A673 (cell line): ENCODE results near the gene NEURL1B. TPM values are rescaled to one million over a fixed set of nuclear protein-coding genes. Genes with fewer than 3 reads are reported as not detected.

ENCODE experiments used
- BruUV-seq: library from RNA; stranded (reverse); fragments of 400-500 nt; replicated peaks from 2 replicates; lab custom pipeline; 2021; lab: Mats Ljungman, UMichigan
- CTCF ChIA-PET: fragments of 300-600 bp; sonication (Branson Sonifier 250); formaldehyde crosslinking; loops from one replicate; lab custom pipeline; 2022; ENCODE audit warnings: antibody characterized with exemption; lab: Charles Lee
- POLR2A ChIA-PET: fragments of 300-600 bp; sonication (Branson Sonifier 250); formaldehyde crosslinking; loops from one replicate; lab custom pipeline; 2022; ENCODE audit warnings: antibody characterized with exemption; ENCODE audit not compliant: low non-redundant PET; lab: Charles Lee
- DNase-seq: peaks from one replicate; pipeline ENCODE4 v3.0.0-alpha.2; 2015; ENCODE audit warnings: low spot score
- H3K27ac ChIP-seq: fragments of 200-600 bp; sonication (generic); 2 replicates; pipeline ENCODE4 v1.5.1; 2016; ENCODE audit warnings: mixed run types, low read depth, mild to moderate bottlenecking, mixed read lengths, antibody characterized with exemption, low read length; ENCODE audit not compliant: poor library complexity, severe bottlenecking
- H3K27me3 ChIP-seq: fragments of 200-600 bp; sonication (generic); replicated peaks from 2 replicates; pipeline ENCODE4 v1.6.1; 2017; ENCODE audit warnings: mixed run types, low read depth, mild to moderate bottlenecking, mixed read lengths, antibody characterized with exemption, low read length; ENCODE audit not compliant: insufficient read depth, poor library complexity
- H3K36me3 ChIP-seq: fragments of 200-600 bp; sonication (generic); 2 replicates; pipeline ENCODE4 v1.6.1; 2016; ENCODE audit warnings: mixed run types, mild to moderate bottlenecking, mixed read lengths, antibody characterized with exemption, low read length; ENCODE audit not compliant: insufficient read depth, poor library complexity, severe bottlenecking
- H3K4me1 ChIP-seq: fragments of 200-600 bp; sonication (generic); 2 replicates; pipeline ENCODE4 v1.6.1; 2017; ENCODE audit warnings: mixed run types, mild to moderate bottlenecking, mixed read lengths, antibody characterized with exemption, low read length; ENCODE audit not compliant: insufficient read depth, poor library complexity, severe bottlenecking
- H3K4me3 ChIP-seq: fragments of 200-600 bp; sonication (generic); 2 replicates; pipeline ENCODE4 v1.5.1; 2016; ENCODE audit warnings: low read depth, mixed run types, mild to moderate bottlenecking, mixed read lengths, low read length; ENCODE audit not compliant: poor library complexity, severe bottlenecking
- H3K9me3 ChIP-seq: fragments of 200-600 bp; sonication (generic); 2 replicates; pipeline ENCODE4 v1.6.1; 2016; ENCODE audit warnings: mixed run types, low read depth, mild to moderate bottlenecking, mixed read lengths, antibody characterized with exemption, low read length; ENCODE audit not compliant: poor library complexity, severe bottlenecking
- CTCF ChIP-seq: fragments of 300-800, 200-600 bp; sonication (generic); conservative IDR thresholded peaks from 2 replicates; pipeline ENCODE4 v1.5.1; 2017; ENCODE audit warnings: low read depth, mild to moderate bottlenecking, antibody characterized with exemption, low read length, moderate library complexity, mixed read lengths
- EZH2 ChIP-seq: fragments of 200-600 bp; sonication (generic); IDR thresholded peaks from 2 replicates; pipeline ENCODE4 v1.6.1; 2017; ENCODE audit warnings: borderline replicate concordance, low read depth, mild to moderate bottlenecking, mixed read lengths, antibody characterized with exemption, low read length; ENCODE audit not compliant: poor library complexity, severe bottlenecking
- intact Hi-C: fragments of 100-400 bp; cut with micrococcal nuclease; formaldehyde crosslinking; loops from one replicate; pipeline ENCODE4 v1.10.0; 2022; ENCODE audit not compliant: unreplicated experiment
- total RNA-seq: library from RNA; stranded (reverse); gene quantifications from 2 replicates; pipeline ENCODE4 v1.2.3, GENCODE V29; 2021

Gene NEURL1B
- total RNA-seq, 1 experiment from 2014 or later = 5.1 TPM

- CTCF ChIA-PET = no interaction called here
- H3K36me3 ChIP-seq = no peaks in the 10 kb centered on the region
- no peak for TF ChIP-seq EZH2
- TF ChIP-seq CTCF = no peak
- no peak overlapping the region for H3K4me3 ChIP-seq
- no peaks in the 10 kb centered on the region for H3K4me1 ChIP-seq
- POLR2A ChIA-PET = no interaction called here
- intact Hi-C loops = no loop called here
- no TSS peak for BruUV-seq
- DNase-seq = no peak
- H3K27ac ChIP-seq = no peak overlapping the region
- no peaks in the 10 kb centered on the region for H3K9me3 ChIP-seq
- no peaks in the 10 kb centered on the region for H3K27me3 ChIP-seq
These were observed 25.2 kb downstream of the NEURL1B start for GRCh38 chr5:172666251-172666650.

GRCh38 chr5:172667786-172668593, 26.9 kb downstream of the NEURL1B start:
- no peaks in the 10 kb centered on the region for H3K27me3 ChIP-seq
- DNase-seq = no peak
- intact Hi-C loops = no loop called here
- ChIA-PET CTCF (interaction anchor here (0.6 kb wide), 1 partner anchor 540 kb away, joined by 4 read pairs; no protein-coding TSS in a partner anchor), POLR2A (no interaction called here)
- TF ChIP-seq EZH2 (no peak), CTCF (no peak)
- no peak overlapping the region for H3K27ac ChIP-seq
- no peak overlapping the region for H3K4me3 ChIP-seq
- no TSS peak for BruUV-seq
- no peaks in the 10 kb centered on the region for H3K36me3 ChIP-seq
- H3K4me1 ChIP-seq = no peaks in the 10 kb centered on the region
- no peaks in the 10 kb centered on the region for H3K9me3 ChIP-seq

GRCh38 chr5:172668594-172669071, 27.6 kb downstream of the NEURL1B start:
- no peak for TF ChIP-seq EZH2
- TF ChIP-seq CTCF = no peak
- Histone ChIP-seq H3K27ac (no peak overlapping the region), H3K4me3 (no peak overlapping the region), H3K27me3 (no peaks in the 10 kb centered on the region), H3K9me3 (no peaks in the 10 kb centered on the region), H3K4me1 (no peaks in the 10 kb centered on the region), H3K36me3 (no peaks in the 10 kb centered on the region)
- CTCF ChIA-PET = no interaction called here
- POLR2A ChIA-PET = no interaction called here
- intact Hi-C loops = no loop called here
- BruUV-seq = no TSS peak
- DNase-seq = no peak
